ENCODE data around the gene CHI3L1.

DNA sequence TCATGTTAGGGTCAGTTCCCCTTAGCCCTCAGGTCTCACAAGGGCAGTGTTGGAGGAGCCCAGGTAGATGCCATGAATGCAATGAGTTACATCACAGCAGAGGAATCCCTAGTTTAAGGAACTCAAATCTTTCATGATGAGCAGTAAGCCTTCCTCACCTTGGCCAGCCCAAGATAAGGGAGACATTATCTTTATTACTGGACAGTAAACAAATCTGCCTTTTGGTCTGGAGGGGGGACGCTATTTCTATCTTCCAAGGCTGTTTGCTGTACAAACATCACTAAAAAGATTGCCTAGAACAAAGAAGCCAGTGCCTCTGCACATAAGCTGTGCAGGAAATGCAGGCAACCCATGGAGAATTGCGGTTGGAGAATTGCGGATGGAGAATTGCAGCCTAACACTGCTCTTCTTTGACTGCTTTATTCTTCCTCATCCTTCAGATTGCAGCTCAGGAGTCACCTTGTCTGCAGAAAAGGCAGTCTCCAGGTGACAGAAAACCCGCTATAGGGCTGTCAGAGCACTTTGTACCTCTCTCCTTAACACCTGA is 2.3 kb upstream of the CHI3L1 start:
- TF ChIP-seq, protein P1, sequence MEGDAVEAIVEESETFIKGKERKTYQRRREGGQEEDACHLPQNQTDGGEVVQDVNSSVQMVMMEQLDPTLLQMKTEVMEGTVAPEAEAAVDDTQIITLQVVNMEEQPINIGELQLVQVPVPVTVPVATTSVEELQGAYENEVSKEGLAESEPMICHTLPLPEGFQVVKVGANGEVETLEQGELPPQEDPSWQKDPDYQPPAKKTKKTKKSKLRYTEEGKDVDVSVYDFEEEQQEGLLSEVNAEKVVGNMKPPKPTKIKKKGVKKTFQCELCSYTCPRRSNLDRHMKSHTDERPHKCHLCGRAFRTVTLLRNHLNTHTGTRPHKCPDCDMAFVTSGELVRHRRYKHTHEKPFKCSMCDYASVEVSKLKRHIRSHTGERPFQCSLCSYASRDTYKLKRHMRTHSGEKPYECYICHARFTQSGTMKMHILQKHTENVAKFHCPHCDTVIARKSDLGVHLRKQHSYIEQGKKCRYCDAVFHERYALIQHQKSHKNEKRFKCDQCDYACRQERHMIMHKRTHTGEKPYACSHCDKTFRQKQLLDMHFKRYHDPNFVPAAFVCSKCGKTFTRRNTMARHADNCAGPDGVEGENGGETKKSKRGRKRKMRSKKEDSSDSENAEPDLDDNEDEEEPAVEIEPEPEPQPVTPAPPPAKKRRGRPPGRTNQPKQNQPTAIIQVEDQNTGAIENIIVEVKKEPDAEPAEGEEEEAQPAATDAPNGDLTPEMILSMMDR (IDR thresholded peaks at IDR 0.05): no peak
- no peak for TF ChIP-seq POLR2AphosphoS5 (IDR thresholded peaks at IDR 0.05)
